K562 (cell line): ENCODE results near the gene CSNK1A1. TPM values are rescaled to one million over a fixed set of nuclear protein-coding genes. Genes with fewer than 3 reads are reported as not detected.

Experiments
- ATAC-seq: fragments of 200-7000 bp; cut with Tn5 transposase; 3 replicates; pipeline ENCODE4 v1.9.1; 2020; ENCODE audit warnings: moderate library complexity
- BruUV-seq: library from RNA; stranded (reverse); fragments of 400-500 nt; replicated peaks from 2 replicates; lab custom pipeline; 2021; lab: Mats Ljungman, UMichigan
- CTCF ChIA-PET: fragments of 300-600 bp; formaldehyde crosslinking; extraction: SDS; loops from one replicate; lab custom pipeline; 2021; ENCODE audit warnings: low intra/inter-chr PET ratio; lab: Yijun Ruan, JAX
- POLR2A ChIA-PET: fragments of 300-600, 350-650 bp; sonication (Branson Sonifier 250); formaldehyde crosslinking; extraction: SDS; loops from one replicate; lab custom pipeline; 2021; ENCODE audit warnings: antibody characterized with exemption, inconsistent platforms; lab: Yijun Ruan, JAX
- DNase-seq, 4 experiments: peaks; one replicate each; pipeline versions ENCODE4 v3.0.0 to v3.0.0-alpha.2; 2011 to 2018; ENCODE audit warnings: low spot score in 3 of 4, mixed read lengths in 3 of 4; ENCODE audit errors: extremely low read depth in 1 of 4
- FAIRE-seq: peaks from 2 replicates; lab custom pipeline; 2011; peaks lifted over from hg19 to GRCh38; lab: Jason Lieb, UNC
- H2AFZ ChIP-seq: 2 replicates; pipeline ENCODE4 v1.6.0; 2011; ENCODE audit warnings: low read depth, low read length, control low read depth, inconsistent platforms
- H3K27ac ChIP-seq: fragments of 200-600 bp; 3 replicates; pipeline ENCODE4 v1.8.0; 2011; ENCODE audit warnings: low read depth, mild to moderate bottlenecking, control low read depth, inconsistent platforms, low read length, moderate library complexity, mixed read lengths; ENCODE audit errors: extremely low read depth
- H3K27me3 ChIP-seq, 2 experiments: fragments of 300-600 bp in 1 of 2; 2 replicates in 1 of 2; 3 replicates in 1 of 2; pipeline versions ENCODE4 v1.6.0 to v1.8.0; 2011; ENCODE audit warnings: inconsistent platforms in 2 of 2, low read length in 2 of 2, mild to moderate bottlenecking in 1 of 2, mixed read lengths in 1 of 2, moderate library complexity in 1 of 2; ENCODE audit not compliant: control insufficient read depth in 2 of 2, insufficient read depth in 2 of 2
- H3K36me3 ChIP-seq: fragments of 300-600 bp; 3 replicates; pipeline ENCODE4 v1.8.0; 2011; ENCODE audit warnings: mild to moderate bottlenecking, low read length, inconsistent platforms; ENCODE audit not compliant: control insufficient read depth, insufficient read depth
- H3K4me1 ChIP-seq, 2 experiments: fragments of 200-600 bp in 1 of 2; replicated peaks in 1 of 2; 2 replicates in 1 of 2; 3 replicates in 1 of 2; pipeline versions ENCODE4 v1.5.1 to v1.8.0; 2011; ENCODE audit warnings: inconsistent platforms in 2 of 2, low read length in 2 of 2, mild to moderate bottlenecking in 1 of 2, mixed read lengths in 1 of 2, moderate library complexity in 1 of 2; ENCODE audit not compliant: control insufficient read depth in 2 of 2, insufficient read depth in 2 of 2
- H3K4me2 ChIP-seq: 2 replicates; pipeline ENCODE4 v1.6.1; 2011; ENCODE audit warnings: low read length, control low read depth, inconsistent platforms, mixed read lengths; ENCODE audit not compliant: insufficient read depth
- H3K4me3 ChIP-seq: fragments of 200-600 bp; sonication (generic), shearing (Covaris generic); 2 replicates; pipeline ENCODE4 v1.5.1; 2016; ENCODE audit warnings: control low read depth, inconsistent platforms
- H3K79me2 ChIP-seq: fragments of 200-600 bp; 3 replicates; pipeline ENCODE4 v1.8.0; 2011; ENCODE audit warnings: low read length, inconsistent platforms; ENCODE audit not compliant: control insufficient read depth, insufficient read depth
- H3K9ac ChIP-seq, 2 experiments: 2 replicates each; pipeline versions ENCODE4 v1.6.0 to v1.6.1; 2011; ENCODE audit warnings: low read depth in 2 of 2, low read length in 2 of 2, control low read depth in 1 of 2, inconsistent platforms in 1 of 2, mild to moderate bottlenecking in 1 of 2, mixed read lengths in 1 of 2; ENCODE audit not compliant: insufficient read depth in 1 of 2
- H3K9me1 ChIP-seq: one replicate; pipeline ENCODE4 v1.6.0; 2011; ENCODE audit warnings: inconsistent platforms, mild to moderate bottlenecking, low read length, moderate library complexity; ENCODE audit not compliant: control insufficient read depth, insufficient read depth
- H3K9me3 ChIP-seq: replicated peaks from 2 replicates; pipeline ENCODE4 v1.5.1; 2011; ENCODE audit warnings: low read depth, low read length, inconsistent platforms; ENCODE audit not compliant: control insufficient read depth, insufficient read depth
- H4K20me1 ChIP-seq: replicated peaks from 2 replicates; pipeline ENCODE4 v1.6.1; 2011; ENCODE audit warnings: low read length, inconsistent platforms, mixed read lengths; ENCODE audit not compliant: control insufficient read depth, insufficient read depth
- ARHGAP35 ChIP-seq: fragments of 450-650 bp; IDR thresholded peaks from 2 replicates; pipeline ENCODE4 v1.6.1; 2018; ENCODE audit not compliant: partially characterized antibody
- FOXJ2 ChIP-seq: fragments of 200-800 bp; sonication (Bioruptor generic); IDR thresholded peaks from 2 replicates; pipeline ENCODE4 v1.6.1; 2016; ENCODE audit warnings: missing genetic modification characterization, missing compliant biosample characterization
- HDAC1 ChIP-seq, 2 experiments: fragments of 450-650 bp; IDR thresholded peaks; 2 replicates each; pipeline ENCODE4 v1.6.1; 2016 to 2017; ENCODE audit warnings: inconsistent platforms in 1 of 2, mild to moderate bottlenecking in 1 of 2, moderate library complexity in 1 of 2
- HDAC2 ChIP-seq: fragments of 450-650 bp; IDR thresholded peaks from 2 replicates; pipeline ENCODE4 v1.6.1; 2016; ENCODE audit warnings: mild to moderate bottlenecking
- HSF4 ChIP-seq: fragments of 250-450 bp; sonication (Bioruptor Pico); IDR thresholded peaks from 2 replicates; pipeline ENCODE4 v2.1.2; 2022; ENCODE audit warnings: mild to moderate bottlenecking, moderate library complexity, borderline replicate concordance
- L3MBTL2 ChIP-seq: fragments of 450-650 bp; IDR thresholded peaks from 2 replicates; pipeline ENCODE4 v1.6.1; 2016; ENCODE audit warnings: mild to moderate bottlenecking, moderate library complexity
- MTA1 ChIP-seq: fragments of 450-650 bp; IDR thresholded peaks from 2 replicates; pipeline ENCODE4 v1.6.1; 2017; ENCODE audit warnings: borderline replicate concordance
- PHF21A ChIP-seq: fragments of 450-650 bp; IDR thresholded peaks from 2 replicates; pipeline ENCODE4 v1.6.1; 2017; ENCODE audit warnings: low read depth, borderline replicate concordance
- RBM39 ChIP-seq: fragments of 200-400 bp; formaldehyde crosslinking; optimal IDR thresholded peaks from 2 replicates; pipeline ENCODE3; 2018; ENCODE audit warnings: low read depth, low read length
- SMARCE1 ChIP-seq: fragments of 450-650 bp; IDR thresholded peaks from 2 replicates; pipeline ENCODE4 v1.7.1; 2016; ENCODE audit warnings: mild to moderate bottlenecking
- SRSF7 ChIP-seq: fragments of 200-400 bp; formaldehyde crosslinking; optimal IDR thresholded peaks from 2 replicates; pipeline ENCODE3; 2017; ENCODE audit warnings: mild to moderate bottlenecking, low read depth, low read length
- TAF9B ChIP-seq: fragments of 450-650 bp; IDR thresholded peaks from 2 replicates; pipeline ENCODE4 v1.6.1; 2018; ENCODE audit warnings: mild to moderate bottlenecking; ENCODE audit not compliant: partially characterized antibody
- ZNF766 ChIP-seq: fragments of 200-800 bp; sonication (Bioruptor generic); conservative IDR thresholded peaks from 2 replicates; pipeline ENCODE4 v1.6.1; 2016; ENCODE audit warnings: missing genetic modification characterization, missing compliant biosample characterization
- WGBS: fragments of 100-300 bp; shearing (Covaris generic); methylation state at CpG from one replicate; pipeline ENCODE4 v1.1.6; 2016; ENCODE audit warnings: low coverage, mixed read lengths; ENCODE audit not compliant: insufficient coverage; ENCODE audit errors: missing lambda C conversion rate; 5-methylcytosine and 5-hydroxymethylcytosine counted together
- in situ Hi-C: fragments of 300-500 bp; cut with MboI; formaldehyde crosslinking; loops from 4 replicates; pipeline ENCODE4 v1.15.0; 2018; ENCODE audit warnings: inconsistent platforms, mixed read lengths
- intact Hi-C: fragments of 100-400 bp; cut with micrococcal nuclease; formaldehyde crosslinking; loops from 2 replicates; pipeline ENCODE4 v1.14.2; 2022
- polyA plus RNA-seq, 8 experiments: library from polyadenylated mRNA; depleted of rRNA in 4 of 8; stranded (reverse) in 5 of 8; unstranded in 3 of 8; fragments of >200 nt; fragmentation: Nextera tagmentation in 2 of 8; fragmentation: Illumina TruSeq in 1 of 8; extraction: Ambion mirVana in 2 of 8; extraction: Trizol in 1 of 8; gene quantifications; 2 replicates each; pipeline versions ENCODE4 v1.2.1 to v1.2.3, GENCODE V29; 2011 to 2014; ENCODE audit warnings: inconsistent platforms in 1 of 8, missing spikeins in 1 of 8
- total RNA-seq, 7 experiments: library from RNA; depleted of rRNA in 6 of 7; stranded (reverse); fragments of >200 nt in 6 of 7; fragmentation: Illumina TruSeq in 2 of 7; extraction: Trizol in 2 of 7; gene quantifications; 2 replicates each; pipeline versions ENCODE4 v1.2.1 to v1.2.3, GENCODE V29; 2011 to 2021; ENCODE audit warnings: low replicate concordance in 1 of 7
- TF ChIP-seq, protein P1 (sequence below): fragments of 450-650 bp; formaldehyde crosslinking; IDR thresholded peaks from 2 replicates; pipeline ENCODE4 v1.4.0; 2020; ENCODE audit warnings: mild to moderate bottlenecking, moderate library complexity
- TF ChIP-seq, protein P2 (sequence below): fragments of 450-650 bp; formaldehyde crosslinking; IDR thresholded peaks from 2 replicates; pipeline ENCODE4 v1.4.0; 2020; ENCODE audit warnings: mild to moderate bottlenecking, moderate library complexity
- TF ChIP-seq, protein P3 (sequence below): fragments of 250-450 bp; sonication (Bioruptor Pico); IDR thresholded peaks from 2 replicates; pipeline ENCODE4 v1.5.0; 2021; ENCODE audit warnings: mild to moderate bottlenecking, borderline replicate concordance
- TF ChIP-seq, protein P4 (sequence below), 2 experiments: fragments of 250-450 bp in 1 of 2; fragments of 450-650 bp in 1 of 2; sonication (Bioruptor Pico) in 1 of 2; IDR thresholded peaks; 2 replicates each; pipeline versions ENCODE4 v1.6.1 to v1.8.0; 2016 to 2021; ENCODE audit warnings: mild to moderate bottlenecking in 2 of 2, moderate library complexity in 2 of 2, missing compliant biosample characterization in 1 of 2, missing genetic modification characterization in 1 of 2

The CSNK1A1 gene
- total and polyA plus RNA-seq, 9 of the 15 experiments (the other 6 are each of a cell fraction or from before 2014, with no cell fraction given) = 49.1 to 196 (median 154) TPM

GRCh38 chr5:149455889-149456409 lies 95.3 kb downstream of the CSNK1A1 start:
- in situ Hi-C loops = no loop called here
- TF ChIP-seq, protein P1, sequence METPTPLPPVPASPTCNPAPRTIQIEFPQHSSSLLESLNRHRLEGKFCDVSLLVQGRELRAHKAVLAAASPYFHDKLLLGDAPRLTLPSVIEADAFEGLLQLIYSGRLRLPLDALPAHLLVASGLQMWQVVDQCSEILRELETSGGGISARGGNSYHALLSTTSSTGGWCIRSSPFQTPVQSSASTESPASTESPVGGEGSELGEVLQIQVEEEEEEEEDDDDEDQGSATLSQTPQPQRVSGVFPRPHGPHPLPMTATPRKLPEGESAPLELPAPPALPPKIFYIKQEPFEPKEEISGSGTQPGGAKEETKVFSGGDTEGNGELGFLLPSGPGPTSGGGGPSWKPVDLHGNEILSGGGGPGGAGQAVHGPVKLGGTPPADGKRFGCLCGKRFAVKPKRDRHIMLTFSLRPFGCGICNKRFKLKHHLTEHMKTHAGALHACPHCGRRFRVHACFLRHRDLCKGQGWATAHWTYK (CRISPR knock-in tag) = 0 out of 2 replicates have a peak, but pooled peaks have one; percentile 59
- TF ChIP-seq PHF21A = no peak
- peak; percentile 9; the same call in 1 of the 2 replicates for TF ChIP-seq SMARCE1
- TF ChIP-seq L3MBTL2 = peak; percentile 74
- TF ChIP-seq HDAC1 (IDR thresholded peaks at IDR 0.05) = peak in 1 of 2 experiments; percentile 47; a peak in 1 of 4 replicates
- TF ChIP-seq, protein P2, sequence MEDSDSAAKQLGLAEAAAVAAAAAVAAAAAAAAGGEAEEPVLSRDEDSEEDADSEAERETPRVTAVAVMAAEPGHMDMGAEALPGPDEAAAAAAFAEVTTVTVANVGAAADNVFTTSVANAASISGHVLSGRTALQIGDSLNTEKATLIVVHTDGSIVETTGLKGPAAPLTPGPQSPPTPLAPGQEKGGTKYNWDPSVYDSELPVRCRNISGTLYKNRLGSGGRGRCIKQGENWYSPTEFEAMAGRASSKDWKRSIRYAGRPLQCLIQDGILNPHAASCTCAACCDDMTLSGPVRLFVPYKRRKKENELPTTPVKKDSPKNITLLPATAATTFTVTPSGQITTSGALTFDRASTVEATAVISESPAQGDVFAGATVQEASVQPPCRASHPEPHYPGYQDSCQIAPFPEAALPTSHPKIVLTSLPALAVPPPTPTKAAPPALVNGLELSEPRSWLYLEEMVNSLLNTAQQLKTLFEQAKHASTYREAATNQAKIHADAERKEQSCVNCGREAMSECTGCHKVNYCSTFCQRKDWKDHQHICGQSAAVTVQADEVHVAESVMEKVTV = no peak
- TF ChIP-seq RBM39 = no peak
- 0 out of 2 replicates have a peak, but pooled peaks have one; percentile 65 for TF ChIP-seq FOXJ2 (tag)
- TF ChIP-seq, protein P3, sequence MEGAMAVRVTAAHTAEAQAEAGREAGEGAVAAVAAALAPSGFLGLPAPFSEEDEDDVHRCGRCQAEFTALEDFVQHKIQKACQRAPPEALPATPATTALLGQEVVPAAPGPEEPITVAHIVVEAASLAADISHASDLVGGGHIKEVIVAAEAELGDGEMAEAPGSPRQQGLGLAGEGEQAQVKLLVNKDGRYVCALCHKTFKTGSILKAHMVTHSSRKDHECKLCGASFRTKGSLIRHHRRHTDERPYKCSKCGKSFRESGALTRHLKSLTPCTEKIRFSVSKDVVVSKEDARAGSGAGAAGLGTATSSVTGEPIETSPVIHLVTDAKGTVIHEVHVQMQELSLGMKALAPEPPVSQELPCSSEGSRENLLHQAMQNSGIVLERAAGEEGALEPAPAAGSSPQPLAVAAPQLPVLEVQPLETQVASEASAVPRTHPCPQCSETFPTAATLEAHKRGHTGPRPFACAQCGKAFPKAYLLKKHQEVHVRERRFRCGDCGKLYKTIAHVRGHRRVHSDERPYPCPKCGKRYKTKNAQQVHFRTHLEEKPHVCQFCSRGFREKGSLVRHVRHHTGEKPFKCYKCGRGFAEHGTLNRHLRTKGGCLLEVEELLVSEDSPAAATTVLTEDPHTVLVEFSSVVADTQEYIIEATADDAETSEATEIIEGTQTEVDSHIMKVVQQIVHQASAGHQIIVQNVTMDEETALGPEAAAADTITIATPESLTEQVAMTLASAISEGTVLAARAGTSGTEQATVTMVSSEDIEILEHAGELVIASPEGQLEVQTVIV (CRISPR knock-in tag) = no peak
- TF ChIP-seq SRSF7 = no peak
- peak; percentile 80 for TF ChIP-seq HDAC2
- TF ChIP-seq ARHGAP35 = no peak
- peak; percentile 38 for TF ChIP-seq MTA1
- TF ChIP-seq HSF4 (CRISPR knock-in tag) = no peak
- TF ChIP-seq, protein P4, sequence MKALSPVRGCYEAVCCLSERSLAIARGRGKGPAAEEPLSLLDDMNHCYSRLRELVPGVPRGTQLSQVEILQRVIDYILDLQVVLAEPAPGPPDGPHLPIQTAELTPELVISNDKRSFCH (CRISPR knock-in tag; IDR thresholded peaks at IDR 0.05) = no peak
- TF ChIP-seq, protein P4 (tag; IDR thresholded peaks at IDR 0.05) = no peak
- peak; percentile 35 for TF ChIP-seq TAF9B
- peak; percentile 72; the same call in 1 of the 2 replicates for TF ChIP-seq ZNF766 (CRISPR knock-in tag)

More at GRCh38 chr5:149455889-149456409, 95.3 kb downstream of the CSNK1A1 start:
- H3K4me2 ChIP-seq = peak overlapping the region; percentile 77
- peak overlapping the region; percentile 88 for H3K27ac ChIP-seq
- no peaks in the 10 kb centered on the region for H4K20me1 ChIP-seq
- intact Hi-C loops = loop anchor here (2.0 to 10.0 kb wide), 2 partner anchors 31 to 349 kb away; no protein-coding TSS in a partner anchor
- H3K79me2 ChIP-seq = no peaks in the 10 kb centered on the region
- CTCF ChIA-PET = interaction anchor here (0.5 kb wide), 1 partner anchor 10 kb away, joined by 3 read pairs; no protein-coding TSS in a partner anchor
- H3K9ac ChIP-seq = peak overlapping the region; percentile 70 to 84
- no peaks in the 10 kb centered on the region for H3K27me3 ChIP-seq
- DNase-seq (peak; percentile 60 to 84 (median 66)), ATAC-seq (peak; percentile 60), FAIRE-seq (no peak)
- BruUV-seq = no TSS peak
- H3K36me3 ChIP-seq = no peaks in the 10 kb centered on the region
- no peak overlapping the region for H3K4me3 ChIP-seq
- 4% methylated on average over 13 of the region's 13 CpGs for WGBS
- H3K9me1 ChIP-seq = peaks cover 4% of the 10 kb centered on the region
- peak overlapping the region; percentile 94 for H2AFZ ChIP-seq
- H3K4me1 ChIP-seq = peaks cover 38 to 53% of the 10 kb centered on the region in 2 experiments
- H3K9me3 ChIP-seq = no peaks in the 10 kb centered on the region
- POLR2A ChIA-PET = interaction anchor here (0.8 to 2.6 kb wide), 16 partner anchors 9 to 105 kb away, joined by 3 to 18 read pairs (median 4); partner anchors contain the start of gene PCYOX1L
